DMS79 (cell line): Measurements from ENCODE around the gene TMEM132D.
A peak's percentile ranks its signal among the peaks of the same experiment; 100 is the strongest.

Experiments used
- DNase-seq: peaks from one replicate; lab custom pipeline; 2025; lab: John Stamatoyannopoulos, UW

The TMEM132D gene

GRCh38 chr12:129101816-129102215 lies 802.0 kb downstream of the TMEM132D start:
- DNase-seq: no peak

- DNase-seq: no peak
Observed at GRCh38 chr12:129101404-129101803, 802.4 kb downstream of the TMEM132D start.

- no peak for DNase-seq
Observed at GRCh38 chr12:129097451-129097850, 806.4 kb downstream of the TMEM132D start.

- no peak for DNase-seq
Observed at GRCh38 chr12:129096968-129097367, 806.9 kb downstream of the TMEM132D start.

GRCh38 chr12:129096184-129096583 lies 807.6 kb downstream of the TMEM132D start:
- no peak for DNase-seq

- no peak for DNase-seq
Observed at GRCh38 chr12:129089576-129089975, 814.2 kb downstream of the TMEM132D start.

- DNase-seq: no peak
Observed at GRCh38 chr12:129084875-129085826, 818.7 kb downstream of the TMEM132D start.

GRCh38 chr12:129083121-129083840 lies 820.5 kb downstream of the TMEM132D start:
- no peak for DNase-seq

- DNase-seq: no peak
Observed at GRCh38 chr12:129082441-129082840, 821.4 kb downstream of the TMEM132D start.

- no peak for DNase-seq
Observed at GRCh38 chr12:129081755-129082250, 822.0 kb downstream of the TMEM132D start.

- DNase-seq: no peak
Observed at GRCh38 chr12:129080821-129081220, 823.0 kb downstream of the TMEM132D start.

- DNase-seq: no peak
Observed at GRCh38 chr12:129080391-129080790, 823.4 kb downstream of the TMEM132D start.

GRCh38 chr12:129079719-129080118 lies 824.1 kb downstream of the TMEM132D start:
- no peak for DNase-seq

- peak; percentile 66 for DNase-seq
Observed at GRCh38 chr12:129076441-129077320, 827.1 kb downstream of the TMEM132D start.

GRCh38 chr12:129075460-129076208 lies 828.2 kb downstream of the TMEM132D start:
- DNase-seq: peak; percentile 57

- no peak for DNase-seq
Observed at GRCh38 chr12:129074379-129074778, 829.4 kb downstream of the TMEM132D start.

GRCh38 chr12:129073157-129073915 lies 830.5 kb downstream of the TMEM132D start:
- DNase-seq: peak; percentile 6

GRCh38 chr12:129071362-129071761 lies 832.5 kb downstream of the TMEM132D start:
- peak; percentile 9 for DNase-seq

- DNase-seq: no peak
Observed at GRCh38 chr12:129069886-129070285, 833.9 kb downstream of the TMEM132D start.

- DNase-seq: no peak
Observed at GRCh38 chr12:129068684-129069083, 835.1 kb downstream of the TMEM132D start.
